Kidney epithelial cell (primary cell): Measurements from ENCODE around the gene KCNS3. TPM values are rescaled to one million over a fixed set of nuclear protein-coding genes. Genes with fewer than 3 reads are reported as not detected.

Source experiments
- DNase-seq: peaks from one replicate; pipeline ENCODE4 v3.0.0-alpha.2; 2010; ENCODE audit warnings: low read depth
- H3K27me3 ChIP-seq: 2 replicates; pipeline ENCODE4 v1.6.0; 2011; ENCODE audit warnings: low read length; ENCODE audit not compliant: control insufficient read depth, insufficient read depth
- H3K36me3 ChIP-seq: 2 replicates; pipeline ENCODE4 v1.5.1; 2011; ENCODE audit warnings: low read length; ENCODE audit not compliant: control insufficient read depth, insufficient read depth
- H3K4me3 ChIP-seq: 2 replicates; pipeline ENCODE4 v1.5.1; 2011; ENCODE audit warnings: low read depth, mild to moderate bottlenecking, control low read depth, low read length
- CTCF ChIP-seq: IDR thresholded peaks from 2 replicates; pipeline ENCODE4 v1.5.1; 2011; ENCODE audit warnings: mild to moderate bottlenecking, moderate library complexity, low read length, control low read depth, inconsistent platforms; ENCODE audit not compliant: insufficient read depth, poor library complexity, severe bottlenecking
- total RNA-seq: library from RNA; depleted of rRNA; stranded (reverse); fragments of >200 nt; gene quantifications from 2 replicates; pipeline ENCODE4 v1.2.3, GENCODE V29; 2015

KCNS3 gene
- 8.9 and 19.1 TPM in 2 replicates for total RNA-seq

GRCh38 chr2:17878281-17879136, at the start of gene KCNS3:
Gene KCNS3, plus strand, starts transcription at chr2:17878667. Its CDS starts 52,342 bp downstream, at chr2:17931009.
- no peak for DNase-seq
- peak within 1 kb of the TSS; percentile 80 for H3K4me3 ChIP-seq
- H3K27me3 ChIP-seq, result peaks cover 16% of the 10 kb centered on the region
- no peaks in the 10 kb centered on the region for H3K36me3 ChIP-seq
- no peak for TF ChIP-seq CTCF

DNA sequence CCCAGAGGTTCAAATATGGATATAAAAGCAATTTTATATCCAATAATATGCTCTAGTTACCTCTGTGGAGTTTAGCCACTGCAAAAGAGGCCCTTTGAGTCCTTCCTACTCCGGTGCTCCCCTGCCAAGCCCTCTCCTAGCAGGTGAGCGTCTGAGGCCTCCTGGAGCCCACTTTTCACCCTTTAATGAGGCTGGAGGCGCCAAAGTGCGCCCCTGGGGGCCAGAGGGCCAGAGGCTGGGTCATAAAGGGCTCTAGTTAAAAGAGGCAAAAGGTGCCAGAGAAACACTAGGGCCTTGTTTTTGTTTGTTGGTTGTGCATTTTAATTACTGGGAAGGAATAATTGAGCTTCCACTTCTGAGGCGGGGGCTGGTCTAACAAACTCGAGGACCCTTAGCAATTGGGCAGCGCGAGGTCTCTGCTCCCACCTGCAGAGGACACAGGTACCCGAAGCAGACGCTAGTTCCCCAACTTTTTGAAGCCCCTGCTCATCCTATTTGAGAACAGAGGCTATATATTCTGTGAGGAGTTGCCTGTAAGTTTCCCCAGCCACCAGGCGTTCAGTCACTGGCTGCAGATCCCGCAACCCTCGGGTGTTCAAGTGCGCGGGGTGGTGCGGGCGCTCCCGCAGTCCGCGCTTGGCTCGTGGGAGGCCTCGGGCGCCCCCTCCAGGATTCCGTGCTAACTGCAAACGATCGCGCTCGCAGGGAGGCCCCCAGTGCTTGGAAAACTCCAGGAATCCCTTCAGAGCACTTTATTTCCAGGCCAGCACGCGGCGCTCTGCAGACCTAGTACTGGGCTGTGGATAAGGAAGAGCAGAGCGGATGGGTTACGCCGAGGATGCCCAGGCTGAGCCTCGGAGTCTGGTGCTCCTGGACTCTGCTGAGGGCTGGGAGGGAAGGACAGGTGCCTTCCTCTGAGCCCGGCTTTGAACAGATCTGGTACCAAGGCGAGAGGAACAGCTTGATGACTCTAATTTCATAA, 48.1 kb upstream of the KCNS3 start:
- peak; percentile 97 for TF ChIP-seq CTCF
- DNase-seq, result peak; percentile 50
- Histone ChIP-seq H3K4me3 (no peak overlapping the region), H3K36me3 (no peaks in the 10 kb centered on the region), H3K27me3 (no peaks in the 10 kb centered on the region)

GRCh38 chr2:17835516-17835915, 43.0 kb upstream of the KCNS3 start:
- Histone ChIP-seq H3K36me3 (no peaks in the 10 kb centered on the region), H3K27me3 (no peaks in the 10 kb centered on the region), H3K4me3 (no peak overlapping the region)
- DNase-seq, result no peak
- no peak for TF ChIP-seq CTCF

GRCh38 chr2:17839959-17840358, 38.5 kb upstream of the KCNS3 start:
- TF ChIP-seq CTCF, result no peak
- DNase-seq, result no peak
- no peaks in the 10 kb centered on the region for H3K27me3 ChIP-seq
- H3K4me3 ChIP-seq, result no peak overlapping the region
- no peaks in the 10 kb centered on the region for H3K36me3 ChIP-seq

DNA sequence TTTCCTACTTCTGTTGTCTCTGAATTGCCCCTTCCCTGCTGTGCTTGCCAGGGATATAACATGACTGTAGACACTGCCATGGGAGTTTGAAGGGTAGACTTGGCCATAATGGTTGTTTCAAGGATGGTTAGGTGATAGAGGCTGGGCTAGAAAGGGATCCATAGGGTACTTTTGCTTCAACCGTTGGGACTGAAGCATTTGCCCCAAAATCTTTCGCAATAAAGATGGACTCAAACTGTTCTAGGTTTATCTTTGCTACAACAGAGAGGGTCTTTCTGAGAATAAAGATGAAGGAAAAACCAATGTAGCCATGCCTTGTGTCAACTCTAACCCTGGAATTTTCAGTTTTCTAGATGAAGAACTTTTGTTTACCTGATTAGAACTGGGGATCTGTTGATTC, 35.0 kb upstream of the KCNS3 start:
- no peaks in the 10 kb centered on the region for H3K27me3 ChIP-seq
- H3K36me3 ChIP-seq, result no peaks in the 10 kb centered on the region

More for the DNA sequence above, 35.0 kb upstream of the KCNS3 start:
- no peak overlapping the region for H3K4me3 ChIP-seq
- DNase-seq, result no peak
- TF ChIP-seq CTCF, result no peak
